B cell (primary cell): ENCODE data around the gene GNG7.

ENCODE experiments used
- CTCF ChIP-seq: fragments of 200-600 bp; IDR thresholded peaks from one replicate; pipeline ENCODE4 v1.8.0; 2022; ENCODE audit warnings: antibody characterized with exemption, mild to moderate bottlenecking
- EZH2 ChIP-seq: IDR thresholded peaks from 2 replicates; pipeline ENCODE4 v1.6.1; 2012; ENCODE audit warnings: borderline replicate concordance, low read depth, mild to moderate bottlenecking, moderate library complexity, low read length; ENCODE audit not compliant: insufficient read depth, poor library complexity, severe bottlenecking

- TF ChIP-seq EZH2 (no peak), CTCF (no peak)
Observed at GRCh38 chr19:2732883-2733282, 30.4 kb upstream of the GNG7 start.
